ENCODE measurements around the gene PHETA2.
"Not testable (repeated sequence)": the region's sequence is repeated elsewhere in the genome, so short reads cannot be mapped to it uniquely, and the experiment has no call there.

Gene PHETA2

GRCh38 chr22:42120231-42121021 is 46.4 kb downstream of the PHETA2 start:
- not testable (repeated sequence) for H3K9ac ChIP-seq (ENCODE audit: low read length); H3K36me3 ChIP-seq (ENCODE audit: control insufficient read depth, low read depth, low read length); H3K27me3 ChIP-seq (ENCODE audit: control insufficient read depth, insufficient read depth, low read length); H3K27ac ChIP-seq (ENCODE audit: low read length); H3K4me3 ChIP-seq (ENCODE audit: low read length); H3K4me1 ChIP-seq (ENCODE audit: control insufficient read depth, low read depth, low read length); H3K9me3 ChIP-seq (ENCODE audit: control insufficient read depth, low read depth, low read length)

- H3K9me3 ChIP-seq (ENCODE audit: control insufficient read depth, low read depth, low read length); H3K27ac ChIP-seq (ENCODE audit: low read length): not testable (repeated sequence)
Observed at GRCh38 chr22:42123529-42123928, 49.5 kb downstream of the PHETA2 start.

GRCh38 chr22:42127606-42128005 is 53.6 kb downstream of the PHETA2 start:
- Histone ChIP-seq H3K4me1 (ENCODE audit: control insufficient read depth, low read depth, low read length) (no peaks in the 10 kb centered on the region), H3K9me3 (ENCODE audit: control insufficient read depth, low read depth, low read length) (no peaks in the 10 kb centered on the region), H3K36me3 (ENCODE audit: control insufficient read depth, low read depth, low read length) (no peaks in the 10 kb centered on the region), H3K9ac (ENCODE audit: low read length) (no peak overlapping the region), H3K27ac (ENCODE audit: low read length) (no peak overlapping the region), H3K27me3 (ENCODE audit: control insufficient read depth, insufficient read depth, low read length) (no peaks in the 10 kb centered on the region), H3K4me3 (ENCODE audit: low read length) (no peak overlapping the region)

More at GRCh38 chr22:42123529-42123928, 49.5 kb downstream of the PHETA2 start:
- not testable (repeated sequence) for H3K4me1 ChIP-seq (ENCODE audit: control insufficient read depth, low read depth, low read length); H3K36me3 ChIP-seq (ENCODE audit: control insufficient read depth, low read depth, low read length); H3K4me3 ChIP-seq (ENCODE audit: low read length); H3K27me3 ChIP-seq (ENCODE audit: control insufficient read depth, insufficient read depth, low read length); H3K9ac ChIP-seq (ENCODE audit: low read length)

GRCh38 chr22:42128007-42128406 is 54.0 kb downstream of the PHETA2 start:
- not testable (repeated sequence) for H3K4me1 ChIP-seq (ENCODE audit: control insufficient read depth, low read depth, low read length); H3K36me3 ChIP-seq (ENCODE audit: control insufficient read depth, low read depth, low read length); H3K27me3 ChIP-seq (ENCODE audit: control insufficient read depth, insufficient read depth, low read length); H3K27ac ChIP-seq (ENCODE audit: low read length); H3K9ac ChIP-seq (ENCODE audit: low read length); H3K9me3 ChIP-seq (ENCODE audit: control insufficient read depth, low read depth, low read length); H3K4me3 ChIP-seq (ENCODE audit: low read length)

All from iPS-18a (cell line).